ENCODE data around the gene UBE2E2.

Gene UBE2E2

DNA sequence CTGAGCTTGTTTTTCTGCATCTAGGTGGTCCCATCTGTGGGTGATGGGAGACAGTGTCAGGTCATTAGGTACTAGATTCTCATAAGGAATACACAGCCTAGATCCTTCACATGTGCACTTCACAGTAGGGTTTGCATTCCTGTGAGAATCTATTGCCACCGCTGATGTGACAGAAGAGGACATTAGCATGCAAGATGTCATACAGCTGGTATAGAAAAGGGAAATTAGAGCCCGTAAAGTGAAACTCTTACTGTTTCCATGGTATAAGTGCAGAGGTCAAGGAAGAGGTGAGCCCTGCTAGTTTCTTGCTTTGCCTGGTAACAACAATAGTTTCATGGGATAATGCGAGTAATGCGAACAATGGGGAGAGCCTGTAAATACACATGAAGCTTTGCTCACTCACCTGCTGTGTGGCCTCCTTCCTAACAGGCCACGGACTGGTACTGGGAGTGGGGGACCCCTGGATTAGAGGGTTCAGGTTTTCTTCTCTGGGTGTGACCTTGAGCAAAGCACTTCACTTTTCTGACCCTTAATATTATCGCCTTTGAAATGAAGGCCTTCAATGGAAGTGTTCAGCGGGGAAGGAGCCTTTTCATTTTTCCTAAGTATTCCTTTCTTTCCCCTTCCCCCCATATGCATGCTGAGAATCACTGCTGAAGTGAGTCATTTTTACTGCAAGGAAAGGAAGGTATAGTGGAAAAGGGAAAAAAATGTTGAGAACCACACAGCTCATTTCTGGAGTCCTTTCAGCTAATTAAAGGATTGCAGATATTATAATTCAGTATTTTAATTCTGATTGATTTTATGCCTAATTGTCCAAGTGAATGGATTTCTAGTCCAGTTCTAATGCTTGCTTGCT, 286.4 kb downstream of the UBE2E2 start:
- DNase-seq: no peak

DNA sequence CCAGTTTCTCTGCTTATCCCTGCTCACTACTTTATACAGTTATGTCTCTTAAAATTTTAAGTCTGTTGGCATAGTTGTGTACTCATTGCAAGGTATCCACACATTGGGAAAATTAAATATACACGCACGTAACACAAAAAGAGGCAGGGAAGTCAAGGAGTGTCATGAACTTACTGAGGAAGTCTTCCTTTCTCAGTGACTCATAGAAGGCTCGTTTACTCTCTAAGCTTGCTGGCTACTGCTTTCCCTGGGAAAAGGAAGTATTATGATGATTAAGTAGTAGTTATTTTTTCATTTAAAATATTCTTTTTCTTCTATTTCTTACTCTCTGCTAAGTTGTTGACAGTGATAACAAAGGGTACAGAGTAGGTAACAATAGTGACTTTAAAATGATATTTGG, 287.3 kb downstream of the UBE2E2 start:
- DNase-seq: no peak

GRCh38 chr3:23492057-23492456, 288.9 kb downstream of the UBE2E2 start:
- no peak for DNase-seq

DNA sequence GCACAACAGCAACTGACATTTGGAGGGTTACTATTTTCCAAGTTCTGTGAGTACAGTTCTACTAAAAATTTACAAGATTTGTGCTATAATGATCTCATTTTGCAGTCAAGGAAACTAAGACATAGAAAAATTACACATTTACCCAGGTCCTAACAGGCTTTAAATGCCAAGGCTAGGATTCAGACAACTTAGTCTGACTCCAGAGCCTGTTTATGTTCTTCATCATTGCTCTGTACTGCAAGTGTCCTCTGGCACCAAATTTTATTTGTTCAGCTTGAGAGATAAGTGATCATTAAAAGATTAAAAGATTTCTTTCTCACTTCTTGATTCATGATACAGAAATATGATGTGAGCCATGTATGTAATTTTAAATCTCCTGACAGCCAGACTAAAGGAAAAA, 290.8 kb downstream of the UBE2E2 start:
- DNase-seq: no peak

DNA sequence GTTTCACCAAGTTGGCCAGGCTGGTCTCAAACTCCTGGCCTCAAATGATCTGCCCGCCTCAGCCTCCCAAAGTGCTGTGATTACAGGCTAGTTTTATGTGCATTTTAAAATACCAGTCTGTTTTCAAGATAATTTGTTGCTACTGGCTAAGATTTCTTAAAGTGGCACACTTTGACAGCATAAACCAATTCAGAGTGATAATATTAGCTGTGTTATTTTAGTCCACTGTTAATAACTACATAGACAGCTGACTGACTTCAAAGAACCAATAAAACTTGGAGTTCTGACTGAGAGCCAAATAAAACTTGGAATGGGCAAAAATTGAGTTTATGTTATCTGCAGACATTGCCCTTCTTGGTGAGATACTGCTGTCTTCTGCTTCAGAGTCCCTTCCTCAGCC, 291.8 kb downstream of the UBE2E2 start:
- no peak for DNase-seq

DNA sequence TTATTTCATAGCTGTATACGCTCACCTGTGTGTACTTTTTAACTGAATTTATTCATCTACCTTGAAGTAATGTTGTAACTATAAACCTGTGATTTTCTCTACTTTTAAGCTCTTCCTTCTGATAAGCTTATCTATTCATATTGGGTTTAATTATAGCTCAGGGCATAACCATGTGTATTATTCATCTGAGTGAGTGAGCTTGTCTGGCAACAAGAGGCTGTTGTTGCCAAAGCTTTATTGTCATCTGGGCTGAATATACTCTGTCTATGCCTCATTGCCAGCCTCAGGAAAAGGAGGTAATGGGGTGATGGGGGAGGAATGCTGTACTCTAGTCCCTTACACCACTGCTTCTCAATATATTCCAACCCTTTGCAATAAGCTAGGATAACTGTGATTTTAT, 292.4 kb downstream of the UBE2E2 start:
- DNase-seq: no peak

- no peak for DNase-seq
Observed at GRCh38 chr3:23496165-23496564, 293.0 kb downstream of the UBE2E2 start.

GRCh38 chr3:23497156-23497555, 294.0 kb downstream of the UBE2E2 start:
- DNase-seq: no peak

GRCh38 chr3:23501201-23501802, 298.2 kb downstream of the UBE2E2 start:
- DNase-seq: no peak

- no peak for DNase-seq
Observed at GRCh38 chr3:23508464-23508863, 305.3 kb downstream of the UBE2E2 start.

GRCh38 chr3:23518441-23518840, 315.3 kb downstream of the UBE2E2 start:
- DNase-seq: no peak

DNA sequence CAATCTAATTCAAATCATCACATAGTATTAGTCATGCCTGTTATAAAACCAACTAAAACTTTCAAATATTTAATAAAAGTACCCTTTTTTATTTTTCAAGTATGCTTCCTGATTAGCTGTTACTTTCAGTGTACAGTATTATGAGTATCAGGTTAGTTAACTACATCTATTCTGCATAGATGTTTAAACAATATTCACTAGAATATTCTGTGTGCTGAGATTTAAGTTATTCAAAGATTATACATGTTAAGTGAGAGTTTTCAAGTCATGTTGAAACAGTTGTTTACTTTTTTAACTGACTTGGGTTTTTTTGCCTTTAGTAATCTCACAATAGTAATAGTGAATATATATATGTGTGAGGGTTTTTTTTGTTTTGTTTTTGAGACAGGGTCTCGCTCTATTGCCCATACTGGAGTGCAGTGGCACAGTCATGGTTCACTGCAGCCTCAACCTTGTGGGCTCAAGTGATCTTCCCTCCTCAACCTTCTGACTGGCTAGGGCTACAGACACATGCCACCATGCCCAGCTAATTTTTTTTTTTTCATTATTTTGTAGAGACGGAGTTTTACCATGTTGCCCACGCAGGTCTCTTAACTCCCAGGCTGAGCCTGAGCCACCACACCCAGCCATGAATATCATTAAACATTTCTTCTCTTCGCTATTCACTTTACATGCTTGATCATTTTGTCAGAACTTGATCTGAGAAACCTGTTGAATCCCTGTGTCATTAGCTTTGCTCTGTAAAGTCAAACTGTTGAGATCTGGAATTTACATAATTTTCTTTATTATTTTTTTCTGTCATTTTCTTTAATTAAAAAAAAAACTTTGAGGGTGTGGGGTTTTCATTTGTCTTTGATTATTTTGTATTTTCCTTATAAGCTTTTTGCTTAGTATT, 316.4 kb downstream of the UBE2E2 start:
- DNase-seq: no peak

DNA sequence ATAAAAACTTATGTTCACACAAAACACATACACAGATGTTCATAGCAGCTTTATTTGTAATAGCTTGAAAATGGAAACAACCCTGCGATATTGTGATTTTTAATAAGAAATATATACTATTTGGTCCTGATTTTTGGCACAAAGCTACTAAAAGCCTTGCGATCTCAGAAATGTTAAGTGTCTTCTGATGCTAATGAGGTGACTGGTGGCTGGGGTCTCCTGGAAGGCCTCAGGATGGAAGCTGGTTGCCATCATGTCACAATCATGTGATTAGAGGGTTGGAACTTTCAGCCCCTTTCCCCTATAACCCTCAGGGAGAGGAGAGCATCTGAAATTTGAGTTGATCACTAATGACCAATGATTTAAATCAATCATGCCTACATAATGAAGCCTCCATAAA, 324.2 kb downstream of the UBE2E2 start:
- no peak for DNase-seq

DNA sequence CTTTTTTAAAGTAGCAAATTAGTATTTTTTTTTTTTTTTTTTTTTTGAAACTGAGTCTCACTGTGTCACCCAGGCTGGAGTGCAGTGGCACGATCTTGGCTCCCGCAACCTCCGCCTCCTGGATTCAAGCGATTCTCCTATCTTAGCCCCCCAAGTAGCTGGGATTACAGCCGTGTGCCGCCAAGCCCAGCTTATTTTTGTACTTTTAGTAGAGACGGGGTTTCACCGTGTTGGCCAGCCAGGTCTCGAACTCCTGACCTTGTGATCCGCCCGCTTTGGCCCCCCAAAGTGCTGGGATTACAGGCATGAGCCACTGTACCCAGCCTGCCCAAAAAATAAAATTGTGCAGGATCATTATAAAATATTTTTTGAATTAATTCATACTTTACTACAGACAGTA, 330.5 kb downstream of the UBE2E2 start:
- DNase-seq: no peak

GRCh38 chr3:23533996-23534395, 330.9 kb downstream of the UBE2E2 start:
- no peak for DNase-seq

GRCh38 chr3:23537101-23537551, 334.0 kb downstream of the UBE2E2 start:
- no peak for DNase-seq

DNA sequence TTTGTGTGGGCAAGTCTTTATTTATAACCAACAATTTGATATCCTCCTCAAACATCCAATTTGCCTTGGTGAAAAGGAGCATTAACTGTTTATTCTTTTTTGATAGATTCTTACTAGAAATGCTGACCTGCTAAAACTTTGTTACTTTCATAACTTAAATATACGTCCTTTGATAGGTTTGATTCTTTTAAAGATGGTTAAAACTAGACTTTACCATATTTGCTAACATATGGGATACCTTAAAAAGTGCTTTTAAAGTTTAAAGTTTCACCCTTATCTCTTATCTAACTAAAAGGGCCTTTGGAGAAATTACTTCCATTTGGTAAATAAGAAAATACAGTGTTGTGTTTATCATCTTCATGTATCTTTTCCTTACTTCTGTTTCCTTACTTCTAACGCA, 336.1 kb downstream of the UBE2E2 start:
- no peak for DNase-seq

DNA sequence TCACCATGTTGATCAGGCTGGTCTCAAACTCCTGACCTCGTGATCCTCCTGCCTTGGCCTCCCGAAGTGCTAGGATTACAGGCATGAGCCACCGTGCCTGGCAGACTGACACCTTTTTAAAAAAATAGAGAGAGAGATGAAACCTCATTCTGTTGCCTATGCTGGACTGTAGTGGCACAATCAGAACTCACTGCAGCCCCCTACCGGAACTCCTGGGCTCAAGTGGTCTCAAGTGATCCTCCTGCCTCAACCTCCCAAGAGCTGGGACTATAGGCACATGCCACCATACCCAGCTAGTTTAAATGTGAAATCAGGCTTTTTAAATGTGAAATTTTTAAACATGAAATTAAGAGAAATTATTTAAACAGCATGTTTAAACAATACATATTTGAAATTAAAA, 337.5 kb downstream of the UBE2E2 start:
- no peak for DNase-seq

DNA sequence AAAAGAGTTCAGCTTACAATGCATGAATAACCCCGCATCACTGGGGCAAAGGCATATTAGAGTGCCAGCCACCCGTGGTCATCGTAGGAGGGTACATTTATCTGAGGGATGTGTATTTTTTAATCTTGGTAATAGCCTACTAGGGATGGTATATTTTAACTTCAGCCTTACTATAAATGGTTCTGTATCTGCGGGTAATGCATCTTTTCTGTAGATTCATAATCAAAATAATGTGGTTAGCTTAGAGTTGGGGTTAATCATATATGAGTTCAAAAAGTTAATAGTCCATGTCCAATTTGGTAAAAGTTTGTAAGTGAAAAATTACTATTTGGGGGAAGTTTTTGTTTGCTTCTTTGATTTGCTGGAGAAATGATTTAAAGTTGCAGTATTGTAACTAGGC, 339.0 kb downstream of the UBE2E2 start:
- DNase-seq: no peak

- DNase-seq: no peak
Observed at GRCh38 chr3:23546181-23546580, 343.1 kb downstream of the UBE2E2 start.

DNA sequence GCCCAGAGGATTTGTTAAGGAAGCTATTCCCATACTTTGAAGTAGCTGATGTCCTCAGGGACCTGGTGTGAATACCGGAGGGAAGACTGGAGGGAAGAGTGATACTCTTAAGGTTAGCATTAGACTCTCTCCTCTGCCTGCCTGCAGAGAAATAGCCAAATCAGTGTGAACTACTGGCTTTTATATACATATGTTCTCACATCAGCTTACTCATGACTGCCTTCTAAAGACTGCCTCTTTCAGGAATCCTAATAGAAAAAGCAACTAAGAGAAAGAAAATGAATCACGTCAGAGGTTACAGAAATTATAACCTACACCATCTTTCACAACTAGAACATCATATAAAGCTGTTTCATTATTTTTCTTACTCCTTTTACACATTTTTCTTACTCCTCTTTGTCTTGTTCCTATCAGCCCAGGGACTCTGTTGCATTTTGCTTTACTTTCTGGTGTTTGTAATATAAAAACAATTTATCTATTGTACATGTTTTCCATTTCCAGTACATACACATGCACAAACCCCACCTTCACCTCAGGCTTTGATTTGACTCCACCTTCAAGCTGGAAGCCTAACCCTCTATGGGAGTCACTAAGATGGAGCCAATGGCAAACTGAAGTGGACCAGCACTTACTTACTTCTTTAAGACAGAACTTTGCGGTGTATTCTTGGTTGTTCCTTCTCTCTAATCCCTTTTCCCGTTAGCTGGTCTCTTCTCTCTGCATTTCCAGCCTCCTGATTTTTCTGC, 345.0 kb downstream of the UBE2E2 start:
- DNase-seq: no peak

DNA sequence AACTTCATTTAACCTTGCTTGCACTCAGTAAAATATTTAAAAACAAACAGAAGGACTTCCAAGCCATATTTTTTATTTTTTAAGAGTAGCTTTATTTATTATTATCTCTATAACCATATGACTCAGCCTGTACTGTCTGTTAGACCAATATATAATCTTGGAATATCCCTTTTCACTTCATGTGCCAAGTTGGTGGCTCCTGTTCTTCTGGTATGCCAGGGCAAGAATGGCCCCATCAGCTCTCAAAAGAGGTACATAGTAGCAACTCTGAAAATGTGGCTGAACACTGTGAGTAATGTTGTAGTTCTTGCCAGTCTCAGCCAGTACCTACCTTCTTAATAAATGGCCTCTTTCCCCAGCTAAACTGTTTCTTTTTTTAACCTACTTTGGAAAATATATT, 345.6 kb downstream of the UBE2E2 start:
- no peak for DNase-seq

Data from stimulated activated CD4-positive, alpha-beta T cell treated with anti-CD3 and anti-CD28 coated beads, Interleukin-2, amount 100 ng/mL, for 48 hours (primary cell).